HG02610 (cell line): Measurements from ENCODE around the gene CDT1.
"Not testable (repeated sequence)": the region's sequence is repeated elsewhere in the genome, so short reads cannot be mapped to it uniquely, and the experiment has no call there.

Experiments used
- ATAC-seq: cut with Tn5 transposase; IDR thresholded peaks from one replicate; pipeline ENCODE4 v1.9.1; 2021; ENCODE audit warnings: mild to moderate bottlenecking, moderate library complexity; ENCODE audit not compliant: unreplicated experiment

The CDT1 gene

GRCh38 chr16:88782454-88783390, 20.9 kb upstream of the CDT1 start:
- ATAC-seq, result no peak

GRCh38 chr16:88783391-88784073, 20.1 kb upstream of the CDT1 start:
- no peak for ATAC-seq

GRCh38 chr16:88784074-88784855, 19.3 kb upstream of the CDT1 start:
- ATAC-seq, result no peak

GRCh38 chr16:88784856-88785105, 18.8 kb upstream of the CDT1 start:
- ATAC-seq, result no peak

GRCh38 chr16:88785106-88785924, 18.3 kb upstream of the CDT1 start, which contains the start of gene PIEZO1:
PIEZO1 (minus strand) TSS chr16:88785220; CDS start chr16:88784964, 256 bp downstream.
- no peak for ATAC-seq

GRCh38 chr16:88787579-88788314, 15.8 kb upstream of the CDT1 start:
- no peak for ATAC-seq

GRCh38 chr16:88788749-88789148, 14.8 kb upstream of the CDT1 start:
- not testable (repeated sequence) for ATAC-seq

- ATAC-seq, result no peak
Measured at GRCh38 chr16:88789594-88789993, 14.0 kb upstream of the CDT1 start.

GRCh38 chr16:88790312-88791211, 13.0 kb upstream of the CDT1 start:
- no peak for ATAC-seq

- ATAC-seq, result no peak
Measured at GRCh38 chr16:88792078-88792550, 11.5 kb upstream of the CDT1 start.

- ATAC-seq, result no peak
Measured at GRCh38 chr16:88792668-88793250, 10.8 kb upstream of the CDT1 start.

- no peak for ATAC-seq
Measured at GRCh38 chr16:88793251-88793954, 10.2 kb upstream of the CDT1 start.

- ATAC-seq, result no peak
Measured at GRCh38 chr16:88796278-88796677, 7.3 kb upstream of the CDT1 start.

- ATAC-seq, result no peak
Measured at GRCh38 chr16:88798073-88798472, 5.5 kb upstream of the CDT1 start.

GRCh38 chr16:88798772-88799455, 4.7 kb upstream of the CDT1 start:
- ATAC-seq, result no peak

- no peak for ATAC-seq
Measured at GRCh38 chr16:88799569-88800276, 3.9 kb upstream of the CDT1 start.

GRCh38 chr16:88800277-88800592, 3.4 kb upstream of the CDT1 start:
- no peak for ATAC-seq
